ENCODE data around the gene DNAJC16. TPM values are rescaled to one million over a fixed set of nuclear protein-coding genes. Genes with fewer than 3 reads are reported as not detected.

Gene DNAJC16
- total and polyA plus RNA-seq, 2 of the 13 experiments (the other 11 are each of a cell fraction or from before 2014, with no cell fraction given), result 11.4 to 15.4 TPM

DNA sequence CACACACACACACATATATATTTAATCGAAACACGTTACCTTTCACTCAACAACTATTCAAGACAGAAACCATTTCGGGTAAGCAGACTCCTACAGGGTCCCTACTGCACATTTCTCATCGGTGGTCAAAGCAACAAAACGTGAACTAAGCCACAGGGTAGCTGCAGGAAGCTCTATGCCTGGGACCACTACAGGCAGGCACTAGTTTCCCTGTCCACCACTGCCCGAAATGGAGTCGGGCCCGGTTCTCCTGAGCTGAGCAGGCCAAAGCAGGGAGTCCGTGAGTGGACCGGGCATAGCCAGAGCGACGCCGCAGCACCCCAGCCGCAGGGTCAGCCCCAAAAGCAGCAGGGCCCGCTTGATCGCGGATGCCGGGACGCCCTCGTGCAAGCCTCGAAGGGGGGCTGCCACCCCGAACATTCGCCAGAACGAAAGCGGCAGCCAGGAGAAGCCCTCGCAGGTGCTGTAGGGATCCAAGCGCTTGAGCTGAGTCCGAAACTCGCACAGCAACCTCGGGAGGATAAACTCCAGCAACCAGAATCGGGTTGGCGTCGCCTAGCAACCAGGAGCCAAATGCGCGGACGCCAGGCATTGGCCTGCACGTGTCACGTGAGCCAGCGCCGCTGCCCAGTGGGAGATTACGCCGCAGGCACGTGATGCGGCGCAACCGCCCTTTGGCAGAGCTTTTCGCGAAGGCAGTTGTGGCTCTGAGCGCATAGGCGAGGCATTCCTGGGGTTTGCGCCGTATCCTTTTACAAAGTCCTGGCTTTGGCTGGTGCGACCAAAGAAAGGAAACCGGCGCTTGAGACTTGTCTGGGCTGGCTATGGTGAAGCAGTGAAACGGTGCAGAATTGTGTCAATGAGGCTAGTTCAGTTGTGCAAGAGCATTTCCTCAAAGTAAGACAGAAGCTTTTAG is 76.7 kb downstream of the DNAJC16 start (continued):
- TF ChIP-seq, protein P1, sequence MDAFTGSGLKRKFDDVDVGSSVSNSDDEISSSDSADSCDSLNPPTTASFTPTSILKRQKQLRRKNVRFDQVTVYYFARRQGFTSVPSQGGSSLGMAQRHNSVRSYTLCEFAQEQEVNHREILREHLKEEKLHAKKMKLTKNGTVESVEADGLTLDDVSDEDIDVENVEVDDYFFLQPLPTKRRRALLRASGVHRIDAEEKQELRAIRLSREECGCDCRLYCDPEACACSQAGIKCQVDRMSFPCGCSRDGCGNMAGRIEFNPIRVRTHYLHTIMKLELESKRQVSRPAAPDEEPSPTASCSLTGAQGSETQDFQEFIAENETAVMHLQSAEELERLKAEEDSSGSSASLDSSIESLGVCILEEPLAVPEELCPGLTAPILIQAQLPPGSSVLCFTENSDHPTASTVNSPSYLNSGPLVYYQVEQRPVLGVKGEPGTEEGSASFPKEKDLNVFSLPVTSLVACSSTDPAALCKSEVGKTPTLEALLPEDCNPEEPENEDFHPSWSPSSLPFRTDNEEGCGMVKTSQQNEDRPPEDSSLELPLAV (CRISPR knock-in tag; conservative IDR thresholded peaks at IDR 0.05; ENCODE audit: low read depth), result no peak
- peak; percentile 81; the same call in 1 of the 2 replicates for TF ChIP-seq ZNF879 (CRISPR knock-in tag; IDR thresholded peaks at IDR 0.05)
- TF ChIP-seq SAP130 (CRISPR knock-in tag; IDR thresholded peaks at IDR 0.05; ENCODE audit: low read depth), result peak; percentile 86
- TF ChIP-seq, protein P2, sequence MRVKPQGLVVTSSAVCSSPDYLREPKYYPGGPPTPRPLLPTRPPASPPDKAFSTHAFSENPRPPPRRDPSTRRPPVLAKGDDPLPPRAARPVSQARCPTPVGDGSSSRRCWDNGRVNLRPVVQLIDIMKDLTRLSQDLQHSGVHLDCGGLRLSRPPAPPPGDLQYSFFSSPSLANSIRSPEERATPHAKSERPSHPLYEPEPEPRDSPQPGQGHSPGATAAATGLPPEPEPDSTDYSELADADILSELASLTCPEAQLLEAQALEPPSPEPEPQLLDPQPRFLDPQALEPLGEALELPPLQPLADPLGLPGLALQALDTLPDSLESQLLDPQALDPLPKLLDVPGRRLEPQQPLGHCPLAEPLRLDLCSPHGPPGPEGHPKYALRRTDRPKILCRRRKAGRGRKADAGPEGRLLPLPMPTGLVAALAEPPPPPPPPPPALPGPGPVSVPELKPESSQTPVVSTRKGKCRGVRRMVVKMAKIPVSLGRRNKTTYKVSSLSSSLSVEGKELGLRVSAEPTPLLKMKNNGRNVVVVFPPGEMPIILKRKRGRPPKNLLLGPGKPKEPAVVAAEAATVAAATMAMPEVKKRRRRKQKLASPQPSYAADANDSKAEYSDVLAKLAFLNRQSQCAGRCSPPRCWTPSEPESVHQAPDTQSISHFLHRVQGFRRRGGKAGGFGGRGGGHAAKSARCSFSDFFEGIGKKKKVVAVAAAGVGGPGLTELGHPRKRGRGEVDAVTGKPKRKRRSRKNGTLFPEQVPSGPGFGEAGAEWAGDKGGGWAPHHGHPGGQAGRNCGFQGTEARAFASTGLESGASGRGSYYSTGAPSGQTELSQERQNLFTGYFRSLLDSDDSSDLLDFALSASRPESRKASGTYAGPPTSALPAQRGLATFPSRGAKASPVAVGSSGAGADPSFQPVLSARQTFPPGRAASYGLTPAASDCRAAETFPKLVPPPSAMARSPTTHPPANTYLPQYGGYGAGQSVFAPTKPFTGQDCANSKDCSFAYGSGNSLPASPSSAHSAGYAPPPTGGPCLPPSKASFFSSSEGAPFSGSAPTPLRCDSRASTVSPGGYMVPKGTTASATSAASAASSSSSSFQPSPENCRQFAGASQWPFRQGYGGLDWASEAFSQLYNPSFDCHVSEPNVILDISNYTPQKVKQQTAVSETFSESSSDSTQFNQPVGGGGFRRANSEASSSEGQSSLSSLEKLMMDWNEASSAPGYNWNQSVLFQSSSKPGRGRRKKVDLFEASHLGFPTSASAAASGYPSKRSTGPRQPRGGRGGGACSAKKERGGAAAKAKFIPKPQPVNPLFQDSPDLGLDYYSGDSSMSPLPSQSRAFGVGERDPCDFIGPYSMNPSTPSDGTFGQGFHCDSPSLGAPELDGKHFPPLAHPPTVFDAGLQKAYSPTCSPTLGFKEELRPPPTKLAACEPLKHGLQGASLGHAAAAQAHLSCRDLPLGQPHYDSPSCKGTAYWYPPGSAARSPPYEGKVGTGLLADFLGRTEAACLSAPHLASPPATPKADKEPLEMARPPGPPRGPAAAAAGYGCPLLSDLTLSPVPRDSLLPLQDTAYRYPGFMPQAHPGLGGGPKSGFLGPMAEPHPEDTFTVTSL (CRISPR knock-in tag; IDR thresholded peaks at IDR 0.05; ENCODE audit: borderline replicate concordance), result peak; percentile 7; the same call in 1 of the 2 replicates
- peak; percentile 93 for TF ChIP-seq RFX1 (IDR thresholded peaks at IDR 0.05)
- TF ChIP-seq, protein P3, sequence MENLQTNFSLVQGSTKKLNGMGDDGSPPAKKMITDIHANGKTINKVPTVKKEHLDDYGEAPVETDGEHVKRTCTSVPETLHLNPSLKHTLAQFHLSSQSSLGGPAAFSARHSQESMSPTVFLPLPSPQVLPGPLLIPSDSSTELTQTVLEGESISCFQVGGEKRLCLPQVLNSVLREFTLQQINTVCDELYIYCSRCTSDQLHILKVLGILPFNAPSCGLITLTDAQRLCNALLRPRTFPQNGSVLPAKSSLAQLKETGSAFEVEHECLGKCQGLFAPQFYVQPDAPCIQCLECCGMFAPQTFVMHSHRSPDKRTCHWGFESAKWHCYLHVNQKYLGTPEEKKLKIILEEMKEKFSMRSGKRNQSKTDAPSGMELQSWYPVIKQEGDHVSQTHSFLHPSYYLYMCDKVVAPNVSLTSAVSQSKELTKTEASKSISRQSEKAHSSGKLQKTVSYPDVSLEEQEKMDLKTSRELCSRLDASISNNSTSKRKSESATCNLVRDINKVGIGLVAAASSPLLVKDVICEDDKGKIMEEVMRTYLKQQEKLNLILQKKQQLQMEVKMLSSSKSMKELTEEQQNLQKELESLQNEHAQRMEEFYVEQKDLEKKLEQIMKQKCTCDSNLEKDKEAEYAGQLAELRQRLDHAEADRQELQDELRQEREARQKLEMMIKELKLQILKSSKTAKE (CRISPR knock-in tag; IDR thresholded peaks at IDR 0.05; ENCODE audit: borderline replicate concordance), result no peak
- TF ChIP-seq ZNF674 (CRISPR knock-in tag; IDR thresholded peaks at IDR 0.05; ENCODE audit: low read depth), result no peak
- no peak; the same call in 1 of the 2 replicates for TF ChIP-seq ZBTB38 (CRISPR knock-in tag; IDR thresholded peaks at IDR 0.05)
- TF ChIP-seq, protein P4, sequence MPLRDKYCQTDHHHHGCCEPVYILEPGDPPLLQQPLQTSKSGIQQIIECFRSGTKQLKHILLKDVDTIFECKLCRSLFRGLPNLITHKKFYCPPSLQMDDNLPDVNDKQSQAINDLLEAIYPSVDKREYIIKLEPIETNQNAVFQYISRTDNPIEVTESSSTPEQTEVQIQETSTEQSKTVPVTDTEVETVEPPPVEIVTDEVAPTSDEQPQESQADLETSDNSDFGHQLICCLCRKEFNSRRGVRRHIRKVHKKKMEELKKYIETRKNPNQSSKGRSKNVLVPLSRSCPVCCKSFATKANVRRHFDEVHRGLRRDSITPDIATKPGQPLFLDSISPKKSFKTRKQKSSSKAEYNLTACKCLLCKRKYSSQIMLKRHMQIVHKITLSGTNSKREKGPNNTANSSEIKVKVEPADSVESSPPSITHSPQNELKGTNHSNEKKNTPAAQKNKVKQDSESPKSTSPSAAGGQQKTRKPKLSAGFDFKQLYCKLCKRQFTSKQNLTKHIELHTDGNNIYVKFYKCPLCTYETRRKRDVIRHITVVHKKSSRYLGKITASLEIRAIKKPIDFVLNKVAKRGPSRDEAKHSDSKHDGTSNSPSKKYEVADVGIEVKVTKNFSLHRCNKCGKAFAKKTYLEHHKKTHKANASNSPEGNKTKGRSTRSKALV (CRISPR knock-in tag; IDR thresholded peaks at IDR 0.05), result peak; percentile 86
- TF ChIP-seq, protein P5, sequence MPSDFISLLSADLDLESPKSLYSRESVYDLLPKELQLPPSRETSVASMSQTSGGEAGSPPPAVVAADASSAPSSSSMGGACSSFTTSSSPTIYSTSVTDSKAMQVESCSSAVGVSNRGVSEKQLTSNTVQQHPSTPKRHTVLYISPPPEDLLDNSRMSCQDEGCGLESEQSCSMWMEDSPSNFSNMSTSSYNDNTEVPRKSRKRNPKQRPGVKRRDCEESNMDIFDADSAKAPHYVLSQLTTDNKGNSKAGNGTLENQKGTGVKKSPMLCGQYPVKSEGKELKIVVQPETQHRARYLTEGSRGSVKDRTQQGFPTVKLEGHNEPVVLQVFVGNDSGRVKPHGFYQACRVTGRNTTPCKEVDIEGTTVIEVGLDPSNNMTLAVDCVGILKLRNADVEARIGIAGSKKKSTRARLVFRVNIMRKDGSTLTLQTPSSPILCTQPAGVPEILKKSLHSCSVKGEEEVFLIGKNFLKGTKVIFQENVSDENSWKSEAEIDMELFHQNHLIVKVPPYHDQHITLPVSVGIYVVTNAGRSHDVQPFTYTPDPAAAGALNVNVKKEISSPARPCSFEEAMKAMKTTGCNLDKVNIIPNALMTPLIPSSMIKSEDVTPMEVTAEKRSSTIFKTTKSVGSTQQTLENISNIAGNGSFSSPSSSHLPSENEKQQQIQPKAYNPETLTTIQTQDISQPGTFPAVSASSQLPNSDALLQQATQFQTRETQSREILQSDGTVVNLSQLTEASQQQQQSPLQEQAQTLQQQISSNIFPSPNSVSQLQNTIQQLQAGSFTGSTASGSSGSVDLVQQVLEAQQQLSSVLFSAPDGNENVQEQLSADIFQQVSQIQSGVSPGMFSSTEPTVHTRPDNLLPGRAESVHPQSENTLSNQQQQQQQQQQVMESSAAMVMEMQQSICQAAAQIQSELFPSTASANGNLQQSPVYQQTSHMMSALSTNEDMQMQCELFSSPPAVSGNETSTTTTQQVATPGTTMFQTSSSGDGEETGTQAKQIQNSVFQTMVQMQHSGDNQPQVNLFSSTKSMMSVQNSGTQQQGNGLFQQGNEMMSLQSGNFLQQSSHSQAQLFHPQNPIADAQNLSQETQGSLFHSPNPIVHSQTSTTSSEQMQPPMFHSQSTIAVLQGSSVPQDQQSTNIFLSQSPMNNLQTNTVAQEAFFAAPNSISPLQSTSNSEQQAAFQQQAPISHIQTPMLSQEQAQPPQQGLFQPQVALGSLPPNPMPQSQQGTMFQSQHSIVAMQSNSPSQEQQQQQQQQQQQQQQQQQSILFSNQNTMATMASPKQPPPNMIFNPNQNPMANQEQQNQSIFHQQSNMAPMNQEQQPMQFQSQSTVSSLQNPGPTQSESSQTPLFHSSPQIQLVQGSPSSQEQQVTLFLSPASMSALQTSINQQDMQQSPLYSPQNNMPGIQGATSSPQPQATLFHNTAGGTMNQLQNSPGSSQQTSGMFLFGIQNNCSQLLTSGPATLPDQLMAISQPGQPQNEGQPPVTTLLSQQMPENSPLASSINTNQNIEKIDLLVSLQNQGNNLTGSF (CRISPR knock-in tag; IDR thresholded peaks at IDR 0.05), result peak; percentile 80

Measured in HepG2 (cell line).